Measurements from ENCODE around the gene ENPP3.
"Not testable (repeated sequence)": the region's sequence is repeated elsewhere in the genome, so short reads cannot be mapped to it uniquely, and the experiment has no call there.

The ENPP3 gene

GRCh38 chr6:131687022-131687421 is 49.9 kb downstream of the ENPP3 start:
- DNase-seq: no peak

GRCh38 chr6:131688286-131688685 is 51.2 kb downstream of the ENPP3 start:
- DNase-seq: no peak

- DNase-seq: no peak
These were observed 54.9 kb downstream of the ENPP3 start for GRCh38 chr6:131692031-131692430.

- no peak for DNase-seq
These were observed 55.5 kb downstream of the ENPP3 start for GRCh38 chr6:131692589-131692988.

- no peak for DNase-seq
These were observed 56.3 kb downstream of the ENPP3 start for GRCh38 chr6:131693384-131693783.

- peak; percentile 35 for DNase-seq
These were observed 57.8 kb downstream of the ENPP3 start for GRCh38 chr6:131694832-131695426.

GRCh38 chr6:131696956-131697355 is 59.9 kb downstream of the ENPP3 start:
- no peak for DNase-seq

GRCh38 chr6:131700851-131701250 is 63.7 kb downstream of the ENPP3 start:
- not testable (repeated sequence) for DNase-seq

- DNase-seq: not testable (repeated sequence)
These were observed 66.8 kb downstream of the ENPP3 start for GRCh38 chr6:131703905-131704304.

GRCh38 chr6:131710917-131711316 is 73.8 kb downstream of the ENPP3 start, which contains the start of gene CTAGE9:
Gene CTAGE9 (minus strand): TSS chr6:131711017. CDS start chr6:131711017, 0 bp downstream.
- DNase-seq: not testable (repeated sequence)

GRCh38 chr6:131715567-131715966 is 78.5 kb downstream of the ENPP3 start:
- DNase-seq: not testable (repeated sequence)

- no peak for DNase-seq
These were observed 80.9 kb downstream of the ENPP3 start for GRCh38 chr6:131717836-131718542.

GRCh38 chr6:131721161-131721560 is 84.1 kb downstream of the ENPP3 start:
- no peak for DNase-seq

GRCh38 chr6:131724114-131724513 is 87.0 kb downstream of the ENPP3 start:
- no peak for DNase-seq

GRCh38 chr6:131727467-131727866 is 90.4 kb downstream of the ENPP3 start:
- no peak for DNase-seq

- no peak for DNase-seq
These were observed 90.8 kb downstream of the ENPP3 start for GRCh38 chr6:131727868-131728267.

- DNase-seq: no peak
These were observed 91.3 kb downstream of the ENPP3 start for GRCh38 chr6:131728296-131728939.

- no peak for DNase-seq
These were observed 92.4 kb downstream of the ENPP3 start for GRCh38 chr6:131729550-131729949.

GRCh38 chr6:131730264-131730663 is 93.2 kb downstream of the ENPP3 start:
- no peak for DNase-seq

GRCh38 chr6:131731224-131731623 is 94.1 kb downstream of the ENPP3 start:
- no peak for DNase-seq

GRCh38 chr6:131733376-131734016 is 96.4 kb downstream of the ENPP3 start:
- no peak for DNase-seq

- no peak for DNase-seq
These were observed 99.0 kb downstream of the ENPP3 start for GRCh38 chr6:131736003-131736596.

- no peak for DNase-seq
These were observed 99.7 kb downstream of the ENPP3 start for GRCh38 chr6:131736811-131737210.

All from NCI-H1105 (cell line).